ENCODE measurements around the gene KCNAB1. TPM values are rescaled to one million over a fixed set of nuclear protein-coding genes. Genes with fewer than 3 reads are reported as not detected.

The KCNAB1 gene
- total and polyA plus RNA-seq, 2 experiments from 2014 or later = 0.06 to 0.70 TPM

DNA sequence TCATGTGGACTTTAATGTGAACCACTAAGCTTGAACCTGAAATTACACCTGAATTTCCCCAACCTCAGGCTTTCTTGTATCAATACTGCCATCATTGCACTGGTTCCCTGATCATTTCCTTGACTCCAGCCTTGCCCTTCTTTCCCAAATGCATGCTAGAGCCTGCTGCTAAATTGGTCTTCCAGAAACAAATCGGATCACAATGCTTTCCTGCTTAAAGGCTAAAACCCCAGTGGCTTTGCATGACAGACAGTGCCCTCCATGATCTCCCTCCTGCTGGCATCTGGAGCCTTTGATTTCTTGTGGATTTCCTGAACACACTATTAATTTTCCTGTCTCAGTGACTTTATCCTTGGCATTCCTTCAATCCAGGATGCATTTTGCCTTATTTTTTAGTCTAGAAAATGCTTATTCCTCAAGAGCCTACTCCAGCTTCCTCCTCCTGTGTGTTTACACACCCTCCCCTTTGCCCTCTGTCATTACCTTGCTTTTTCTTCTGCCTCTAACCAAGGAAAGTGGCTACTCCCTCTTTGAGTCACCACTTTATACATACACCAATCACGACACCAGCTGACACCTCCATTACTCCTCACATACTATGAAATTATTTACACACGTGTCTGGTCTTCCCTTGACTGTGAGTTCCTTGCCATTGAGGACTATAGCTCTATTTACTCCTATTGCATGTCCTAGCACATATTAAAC, 214.6 kb downstream of the KCNAB1 start:
- DNase-seq (ENCODE audit: low read depth in 1 of 2, low spot score in 1 of 2) = no peak
- Histone ChIP-seq H3K4me1 (ENCODE audit: low read depth) (no peaks in the 10 kb centered on the region), H3K4me3 (no peak overlapping the region), H3K9me3 (ENCODE audit: low read depth) (no peaks in the 10 kb centered on the region), H3K36me3 (no peaks in the 10 kb centered on the region), H3K27me3 (no peaks in the 10 kb centered on the region), H3K27ac (no peak overlapping the region)
- TF ChIP-seq, protein P1, sequence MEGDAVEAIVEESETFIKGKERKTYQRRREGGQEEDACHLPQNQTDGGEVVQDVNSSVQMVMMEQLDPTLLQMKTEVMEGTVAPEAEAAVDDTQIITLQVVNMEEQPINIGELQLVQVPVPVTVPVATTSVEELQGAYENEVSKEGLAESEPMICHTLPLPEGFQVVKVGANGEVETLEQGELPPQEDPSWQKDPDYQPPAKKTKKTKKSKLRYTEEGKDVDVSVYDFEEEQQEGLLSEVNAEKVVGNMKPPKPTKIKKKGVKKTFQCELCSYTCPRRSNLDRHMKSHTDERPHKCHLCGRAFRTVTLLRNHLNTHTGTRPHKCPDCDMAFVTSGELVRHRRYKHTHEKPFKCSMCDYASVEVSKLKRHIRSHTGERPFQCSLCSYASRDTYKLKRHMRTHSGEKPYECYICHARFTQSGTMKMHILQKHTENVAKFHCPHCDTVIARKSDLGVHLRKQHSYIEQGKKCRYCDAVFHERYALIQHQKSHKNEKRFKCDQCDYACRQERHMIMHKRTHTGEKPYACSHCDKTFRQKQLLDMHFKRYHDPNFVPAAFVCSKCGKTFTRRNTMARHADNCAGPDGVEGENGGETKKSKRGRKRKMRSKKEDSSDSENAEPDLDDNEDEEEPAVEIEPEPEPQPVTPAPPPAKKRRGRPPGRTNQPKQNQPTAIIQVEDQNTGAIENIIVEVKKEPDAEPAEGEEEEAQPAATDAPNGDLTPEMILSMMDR (IDR thresholded peaks at IDR 0.05; ENCODE audit: low read depth, low read length) = no peak

DNA sequence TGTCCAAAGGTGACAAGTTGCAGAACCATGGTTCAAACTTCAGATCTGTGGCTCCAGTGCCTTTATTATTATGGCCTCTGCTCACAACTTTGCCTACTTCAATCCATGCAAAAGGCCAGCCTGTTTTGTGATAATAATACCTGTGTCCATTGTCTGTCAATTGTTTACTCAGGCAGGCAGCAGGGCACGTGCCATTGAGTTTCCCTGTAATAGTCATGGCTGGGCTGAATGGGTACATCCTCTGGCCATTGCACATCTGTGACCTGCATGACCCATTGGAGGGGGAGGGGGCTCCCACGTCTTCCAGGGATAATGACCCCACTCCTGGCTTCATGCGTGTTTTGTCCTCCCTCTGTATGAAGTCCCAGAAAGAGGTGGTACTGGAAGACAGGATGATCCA, 219.1 kb downstream of the KCNAB1 start:
- Histone ChIP-seq H3K36me3 (no peaks in the 10 kb centered on the region), H3K9me3 (ENCODE audit: low read depth) (no peaks in the 10 kb centered on the region), H3K27me3 (no peaks in the 10 kb centered on the region), H3K27ac (no peak overlapping the region), H3K4me3 (no peak overlapping the region), H3K4me1 (ENCODE audit: low read depth) (no peaks in the 10 kb centered on the region)
- TF ChIP-seq, protein P1 (IDR thresholded peaks at IDR 0.05; ENCODE audit: low read depth, low read length) = no peak
- no peak for DNase-seq (ENCODE audit: low read depth in 1 of 2, low spot score in 1 of 2)

DNA sequence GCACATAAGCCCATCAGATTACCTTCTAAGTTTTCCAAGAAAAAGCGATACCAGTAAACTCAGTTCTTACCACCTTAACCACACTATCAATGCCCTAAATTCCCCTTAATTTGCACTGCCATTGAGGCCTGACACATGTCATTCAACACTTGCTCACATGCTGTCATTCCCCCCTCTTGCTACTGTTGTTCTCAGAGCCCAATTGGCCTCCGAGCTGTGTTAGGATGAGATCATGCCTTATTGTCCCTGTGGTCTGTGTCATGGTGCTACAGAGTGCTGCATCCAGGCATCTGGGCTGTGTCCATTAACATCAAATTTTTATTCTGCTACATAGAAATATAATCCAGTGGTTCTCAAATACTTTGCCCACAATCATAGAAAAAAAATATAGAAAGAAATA, 221.0 kb downstream of the KCNAB1 start:
- Histone ChIP-seq H3K4me3 (no peak overlapping the region), H3K4me1 (ENCODE audit: low read depth) (no peaks in the 10 kb centered on the region), H3K27ac (no peak overlapping the region), H3K36me3 (no peaks in the 10 kb centered on the region), H3K9me3 (ENCODE audit: low read depth) (no peaks in the 10 kb centered on the region), H3K27me3 (no peaks in the 10 kb centered on the region)
- no peak for DNase-seq (ENCODE audit: low read depth in 1 of 2, low spot score in 1 of 2)
- TF ChIP-seq, protein P1 (IDR thresholded peaks at IDR 0.05; ENCODE audit: low read depth, low read length) = no peak

DNA sequence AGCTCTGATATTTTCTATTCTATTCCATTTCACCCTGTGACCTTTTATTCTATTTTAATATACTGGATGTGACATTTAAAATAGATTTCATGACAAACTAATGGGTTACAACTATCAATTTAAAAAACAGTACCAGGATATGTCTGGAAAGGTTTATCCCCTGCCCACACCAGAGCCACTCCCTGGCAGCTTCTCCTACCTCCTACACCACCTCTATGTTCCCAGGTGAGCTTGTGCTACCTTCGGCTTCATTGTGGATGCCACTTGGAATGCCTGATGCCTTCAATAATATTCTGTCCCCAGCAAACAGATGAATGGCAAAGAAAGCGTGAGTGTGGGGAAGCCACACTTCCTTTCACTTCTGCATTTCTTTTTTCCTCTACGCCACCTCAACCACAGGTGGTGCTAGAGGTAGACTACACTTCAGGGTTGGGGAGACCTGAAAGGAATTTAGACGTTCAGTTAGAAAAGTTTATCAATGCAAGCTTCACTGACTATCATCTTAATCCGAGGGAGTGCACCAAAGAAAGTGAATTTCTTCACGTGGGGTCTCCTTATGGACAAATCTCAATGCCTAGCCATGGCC, 221.5 kb downstream of the KCNAB1 start:
- Histone ChIP-seq H3K36me3 (no peaks in the 10 kb centered on the region), H3K27ac (no peak overlapping the region), H3K9me3 (ENCODE audit: low read depth) (no peaks in the 10 kb centered on the region), H3K27me3 (no peaks in the 10 kb centered on the region), H3K4me1 (ENCODE audit: low read depth) (no peaks in the 10 kb centered on the region), H3K4me3 (no peak overlapping the region)
- no peak for DNase-seq (ENCODE audit: low read depth in 1 of 2, low spot score in 1 of 2)
- TF ChIP-seq, protein P1 (IDR thresholded peaks at IDR 0.05; ENCODE audit: low read depth, low read length) = no peak

DNA sequence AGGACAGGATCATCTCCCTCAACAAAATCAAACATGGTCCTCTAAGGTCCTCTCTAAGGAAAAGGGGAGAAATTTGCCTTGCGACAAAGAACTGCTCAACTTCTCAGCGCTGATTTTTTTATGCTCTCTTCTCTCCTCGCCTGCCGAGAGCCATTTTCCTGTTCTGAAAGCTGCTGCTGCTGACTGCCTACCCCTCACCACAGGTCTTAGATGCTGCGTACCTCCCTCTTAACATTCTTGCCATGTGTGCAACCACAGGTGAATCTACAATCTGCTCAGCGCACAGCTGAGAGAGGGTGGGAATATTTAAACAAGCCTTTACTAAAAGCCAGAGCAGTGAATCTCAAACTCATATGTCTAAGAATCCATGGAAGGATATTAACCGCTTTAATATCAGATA, 223.8 kb downstream of the KCNAB1 start:
- no peaks in the 10 kb centered on the region for H3K27me3 ChIP-seq
- no peak overlapping the region for H3K27ac ChIP-seq
- no peaks in the 10 kb centered on the region for H3K4me1 ChIP-seq (ENCODE audit: low read depth)
- TF ChIP-seq, protein P1 (IDR thresholded peaks at IDR 0.05; ENCODE audit: low read depth, low read length) = no peak
- no peak overlapping the region for H3K4me3 ChIP-seq
- no peaks in the 10 kb centered on the region for H3K36me3 ChIP-seq
- no peaks in the 10 kb centered on the region for H3K9me3 ChIP-seq (ENCODE audit: low read depth)
- DNase-seq (ENCODE audit: low read depth in 1 of 2, low spot score in 1 of 2) = no peak
